B cell (primary cell): ENCODE measurements around the gene MBTPS1.

Source experiments
- EZH2 ChIP-seq: IDR thresholded peaks from 2 replicates; pipeline ENCODE4 v1.6.1; 2012; ENCODE audit warnings: borderline replicate concordance, low read depth, mild to moderate bottlenecking, moderate library complexity, low read length; ENCODE audit not compliant: insufficient read depth, poor library complexity, severe bottlenecking
- TF ChIP-seq, protein P1 (sequence below): fragments of 200-600 bp; IDR thresholded peaks from one replicate; pipeline ENCODE4 v1.8.0; 2022; ENCODE audit warnings: antibody characterized with exemption, mild to moderate bottlenecking

DNA sequence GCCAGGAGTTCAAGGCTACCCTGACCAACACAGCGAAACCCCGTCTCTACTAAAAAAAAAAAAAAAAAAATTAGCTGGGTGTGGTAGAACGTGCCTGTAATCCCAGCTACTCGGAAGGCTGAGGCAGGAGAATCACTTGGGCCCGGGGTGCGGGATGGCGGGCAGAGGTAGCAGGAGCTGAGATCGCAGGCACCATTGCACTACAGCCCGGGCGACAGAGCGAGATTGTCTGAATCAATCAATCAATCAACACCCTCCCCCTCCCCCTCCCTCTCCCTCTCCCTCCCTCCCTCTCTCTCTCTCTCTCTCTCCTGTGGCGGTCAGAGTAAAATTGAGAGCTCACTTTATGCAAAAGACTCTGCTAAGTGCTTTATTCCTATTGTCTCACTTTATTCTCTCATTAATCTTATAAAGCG lies 27.1 kb upstream of the MBTPS1 start:
- TF ChIP-seq, protein P1, sequence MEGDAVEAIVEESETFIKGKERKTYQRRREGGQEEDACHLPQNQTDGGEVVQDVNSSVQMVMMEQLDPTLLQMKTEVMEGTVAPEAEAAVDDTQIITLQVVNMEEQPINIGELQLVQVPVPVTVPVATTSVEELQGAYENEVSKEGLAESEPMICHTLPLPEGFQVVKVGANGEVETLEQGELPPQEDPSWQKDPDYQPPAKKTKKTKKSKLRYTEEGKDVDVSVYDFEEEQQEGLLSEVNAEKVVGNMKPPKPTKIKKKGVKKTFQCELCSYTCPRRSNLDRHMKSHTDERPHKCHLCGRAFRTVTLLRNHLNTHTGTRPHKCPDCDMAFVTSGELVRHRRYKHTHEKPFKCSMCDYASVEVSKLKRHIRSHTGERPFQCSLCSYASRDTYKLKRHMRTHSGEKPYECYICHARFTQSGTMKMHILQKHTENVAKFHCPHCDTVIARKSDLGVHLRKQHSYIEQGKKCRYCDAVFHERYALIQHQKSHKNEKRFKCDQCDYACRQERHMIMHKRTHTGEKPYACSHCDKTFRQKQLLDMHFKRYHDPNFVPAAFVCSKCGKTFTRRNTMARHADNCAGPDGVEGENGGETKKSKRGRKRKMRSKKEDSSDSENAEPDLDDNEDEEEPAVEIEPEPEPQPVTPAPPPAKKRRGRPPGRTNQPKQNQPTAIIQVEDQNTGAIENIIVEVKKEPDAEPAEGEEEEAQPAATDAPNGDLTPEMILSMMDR = no peak
- no peak for TF ChIP-seq EZH2
